Right cardiac atrium (tissue), 5 donors: Measurements from ENCODE around the gene EPHB1. TPM values are rescaled to one million over a fixed set of nuclear protein-coding genes. Genes with fewer than 3 reads are reported as not detected.

Experiments
- ATAC-seq, 2 donors: fragments of 200-7000 bp; cut with Tn5 transposase; one replicate each; pipeline versions ENCODE4 v1.8.0 to v1.9.1; 2020; ENCODE audit warnings: moderate library complexity in 2 of 2, mild to moderate bottlenecking in 1 of 2
- DNase-seq, 3 donors: peaks; one replicate each; pipeline ENCODE4 v3.0.0-alpha.2; 2020
- H3K27ac ChIP-seq: one replicate; pipeline ENCODE4 v1.5.1; 2013; ENCODE audit warnings: mild to moderate bottlenecking, low read length, control low read depth, moderate library complexity
- H3K27me3 ChIP-seq: one replicate; pipeline ENCODE4 v1.6.1; 2013; ENCODE audit not compliant: control insufficient read depth, insufficient read depth
- H3K4me1 ChIP-seq: one replicate; pipeline ENCODE4 v1.6.1; 2013; ENCODE audit warnings: low read length; ENCODE audit not compliant: control insufficient read depth, insufficient read depth
- H3K4me3 ChIP-seq: one replicate; pipeline ENCODE4 v1.5.1; 2013; ENCODE audit warnings: low read length, control low read depth
- H3K9me3 ChIP-seq: one replicate; pipeline ENCODE4 v1.6.1; 2013; ENCODE audit warnings: low read length; ENCODE audit not compliant: control insufficient read depth
- WGBS: extraction: QIAGEN DNeasy Blood & Tissue Kit; methylation state at CpG from one replicate; pipeline ENCODE4 v1.1.7; 2013; 5-methylcytosine and 5-hydroxymethylcytosine counted together
- intact Hi-C, 4 donors: fragments of 100-400 bp; cut with DNase I; formaldehyde crosslinking; loops; one replicate each; pipeline versions ENCODE4 v1.11.0 to v1.14.0; 2022 to 2023
- polyA plus RNA-seq: library from polyadenylated mRNA; stranded (reverse); fragments of 200-250 nt; gene quantifications from one replicate; pipeline ENCODE4 v1.2.3, GENCODE V29; 2013
- total RNA-seq, 4 donors: library from RNA; stranded (reverse); fragmentation: NEBNext Ultra II Directional; extraction: Animal tissue kit (Norgen Biotek cat#: 25700); gene quantifications; one replicate each; pipeline ENCODE4 v1.2.1, GENCODE V29; 2021
- donor health status: healthy with polysubstance abuse.
- donor health status: DM: no; HTN: yes; CAD: no.
- donor health status: DM: no; HTN: no; CAD: no.
- donor health status: DM: no; HTN: yes; CAD: no; lungs with severe emphysema.
- donor health status: DM: yes; HTN: yes; CAD: no.

Gene EPHB1
- total and polyA plus RNA-seq, 5 donors = 0.23 to 1.6 (median 1.1) TPM

GRCh38 chr3:134867277-134867676 lies 72.2 kb downstream of the EPHB1 start:
- ATAC-seq = no peak
- no peak for DNase-seq
- 84% methylated on average over 1 of the region's 1 CpG for WGBS
- intact Hi-C loops = no loop called here
- H3K27me3 ChIP-seq = no peaks in the 10 kb centered on the region
- no peaks in the 10 kb centered on the region for H3K4me1 ChIP-seq
- H3K4me3 ChIP-seq = no peak overlapping the region
- no peak overlapping the region for H3K27ac ChIP-seq
- no peaks in the 10 kb centered on the region for H3K9me3 ChIP-seq

- DNase-seq (no peak), ATAC-seq (no peak)
- no peaks in the 10 kb centered on the region for H3K27me3 ChIP-seq
- H3K9me3 ChIP-seq = no peaks in the 10 kb centered on the region
- intact Hi-C loops = no loop called here
- WGBS = 75% methylated on average over 4 of the region's 4 CpGs
- H3K27ac ChIP-seq = no peak overlapping the region
- no peak overlapping the region for H3K4me3 ChIP-seq
- no peaks in the 10 kb centered on the region for H3K4me1 ChIP-seq
Observed at GRCh38 chr3:134869153-134869726, 74.2 kb downstream of the EPHB1 start.

GRCh38 chr3:134871818-134872217 lies 76.8 kb downstream of the EPHB1 start:
- Histone ChIP-seq H3K27ac (no peak overlapping the region), H3K9me3 (no peaks in the 10 kb centered on the region), H3K27me3 (no peaks in the 10 kb centered on the region), H3K4me1 (no peaks in the 10 kb centered on the region), H3K4me3 (no peak overlapping the region)
- ATAC-seq = no peak
- DNase-seq = no peak
- 75% methylated on average over 1 of the region's 1 CpG for WGBS
- intact Hi-C loops = no loop called here

- no peak overlapping the region for H3K4me3 ChIP-seq
- H3K27ac ChIP-seq = no peak overlapping the region
- H3K9me3 ChIP-seq = no peaks in the 10 kb centered on the region
- intact Hi-C loops = no loop called here
- no peak for ATAC-seq
- no peak for DNase-seq
- no peaks in the 10 kb centered on the region for H3K27me3 ChIP-seq
- no peaks in the 10 kb centered on the region for H3K4me1 ChIP-seq
- WGBS = 93% methylated on average over 8 of the region's 8 CpGs
Observed at GRCh38 chr3:134872440-134873388, 77.7 kb downstream of the EPHB1 start.

GRCh38 chr3:134873789-134874188 lies 78.7 kb downstream of the EPHB1 start:
- intact Hi-C loops = no loop called here
- no peak for ATAC-seq
- H3K9me3 ChIP-seq = no peaks in the 10 kb centered on the region
- WGBS = 88% methylated on average over 1 of the region's 1 CpG
- no peaks in the 10 kb centered on the region for H3K27me3 ChIP-seq
- no peak overlapping the region for H3K27ac ChIP-seq
- no peak overlapping the region for H3K4me3 ChIP-seq
- no peaks in the 10 kb centered on the region for H3K4me1 ChIP-seq
- no peak for DNase-seq

GRCh38 chr3:134874737-134875413 lies 79.8 kb downstream of the EPHB1 start:
- H3K9me3 ChIP-seq = no peaks in the 10 kb centered on the region
- WGBS = 58% methylated on average over 10 of the region's 10 CpGs
- no peak for DNase-seq
- no peaks in the 10 kb centered on the region for H3K4me1 ChIP-seq
- no peak overlapping the region for H3K4me3 ChIP-seq
- intact Hi-C loops = no loop called here
- peak in 1 of 2 donors; percentile 16 for ATAC-seq
- no peaks in the 10 kb centered on the region for H3K27me3 ChIP-seq
- no peak overlapping the region for H3K27ac ChIP-seq

GRCh38 chr3:134876836-134877235 lies 81.8 kb downstream of the EPHB1 start:
- Histone ChIP-seq H3K27ac (no peak overlapping the region), H3K9me3 (no peaks in the 10 kb centered on the region), H3K4me3 (no peak overlapping the region), H3K4me1 (no peaks in the 10 kb centered on the region), H3K27me3 (no peaks in the 10 kb centered on the region)
- WGBS = 85% methylated on average over 2 of the region's 2 CpGs
- ATAC-seq (no peak), DNase-seq (no peak)
- intact Hi-C loops = no loop called here

- 65% methylated on average over 5 of the region's 5 CpGs for WGBS
Observed at GRCh38 chr3:134877788-134878187, 82.7 kb downstream of the EPHB1 start.

GRCh38 chr3:134879990-134880389 lies 84.9 kb downstream of the EPHB1 start:
- Histone ChIP-seq H3K4me1 (no peaks in the 10 kb centered on the region), H3K4me3 (no peak overlapping the region), H3K27ac (no peak overlapping the region), H3K27me3 (no peaks in the 10 kb centered on the region), H3K9me3 (no peaks in the 10 kb centered on the region)
- WGBS = 51% methylated on average over 1 of the region's 1 CpG
- intact Hi-C loops = no loop called here
- no peak for ATAC-seq
- DNase-seq = no peak

More at GRCh38 chr3:134877788-134878187, 82.7 kb downstream of the EPHB1 start:
- intact Hi-C loops = no loop called here
- DNase-seq (no peak), ATAC-seq (no peak)
- no peaks in the 10 kb centered on the region for H3K9me3 ChIP-seq
- H3K4me1 ChIP-seq = no peaks in the 10 kb centered on the region
- H3K27me3 ChIP-seq = no peaks in the 10 kb centered on the region
- no peak overlapping the region for H3K27ac ChIP-seq
- no peak overlapping the region for H3K4me3 ChIP-seq

GRCh38 chr3:134880431-134880830 lies 85.4 kb downstream of the EPHB1 start:
- no peaks in the 10 kb centered on the region for H3K27me3 ChIP-seq
- no peak overlapping the region for H3K4me3 ChIP-seq
- intact Hi-C loops = no loop called here
- DNase-seq (no peak), ATAC-seq (no peak)
- H3K4me1 ChIP-seq = no peaks in the 10 kb centered on the region
- H3K27ac ChIP-seq = no peak overlapping the region
- no peaks in the 10 kb centered on the region for H3K9me3 ChIP-seq
- 74% methylated on average over 4 of the region's 4 CpGs for WGBS

GRCh38 chr3:134881305-134881704 lies 86.2 kb downstream of the EPHB1 start:
- Histone ChIP-seq H3K9me3 (no peaks in the 10 kb centered on the region), H3K27me3 (no peaks in the 10 kb centered on the region), H3K4me3 (no peak overlapping the region), H3K27ac (no peak overlapping the region), H3K4me1 (no peaks in the 10 kb centered on the region)
- intact Hi-C loops = no loop called here
- DNase-seq (no peak), ATAC-seq (no peak)
- 81% methylated on average over 4 of the region's 4 CpGs for WGBS
